H1 (cell line): ENCODE results near the gene HELQ. TPM values are rescaled to one million over a fixed set of nuclear protein-coding genes. Genes with fewer than 3 reads are reported as not detected.

ENCODE experiments used
- ASH2L ChIP-seq: fragments of 200-600, 300-600 bp; sonication (generic); IDR thresholded peaks from one replicate; pipeline ENCODE4 v1.7.1; 2017; ENCODE audit warnings: low read length
- GTF2F1 ChIP-seq: IDR thresholded peaks from 2 replicates; pipeline ENCODE4 v1.6.1; 2012; ENCODE audit warnings: low read depth, low read length, improper control_type of control experiment, borderline replicate concordance
- MAFK ChIP-seq: IDR thresholded peaks from 2 replicates; pipeline ENCODE4 v1.6.1; 2012; ENCODE audit warnings: low read depth, mild to moderate bottlenecking, improper control_type of control experiment, low read length
- PHF8 ChIP-seq: fragments of 200-600 bp; sonication (generic); conservative IDR thresholded peaks from 2 replicates; pipeline ENCODE4 v1.7.1; 2012; ENCODE audit warnings: low read depth, mild to moderate bottlenecking, inconsistent platforms, low read length, moderate library complexity
- POU5F1 ChIP-seq: IDR thresholded peaks from 2 replicates; pipeline ENCODE4 v1.6.1; 2011; ENCODE audit warnings: low read depth, mild to moderate bottlenecking, low read length, moderate library complexity
- RBBP5 ChIP-seq: IDR thresholded peaks from 2 replicates; pipeline ENCODE4 v1.7.1; 2012; ENCODE audit warnings: low read depth, mild to moderate bottlenecking, inconsistent platforms, low read length, moderate library complexity, borderline replicate concordance
- TCF12 ChIP-seq: IDR thresholded peaks from 2 replicates; pipeline ENCODE4 v1.6.1; 2011; ENCODE audit warnings: low read depth, mild to moderate bottlenecking, low read length
- polyA plus RNA-seq, 7 experiments: library from polyadenylated mRNA; depleted of rRNA in 3 of 7; stranded (reverse) in 5 of 7; unstranded in 2 of 7; fragments of >200 nt in 5 of 7; fragments of 200-250 nt in 2 of 7; gene quantifications; 1 replicate in 5 of 7; 2 replicates in 1 of 7; 4 replicates in 1 of 7; pipeline versions ENCODE4 v1.2.1 to v1.2.3, GENCODE V29; 2011 to 2013; ENCODE audit warnings: missing spikeins in 2 of 7, mixed read lengths in 2 of 7
- total RNA-seq: library from RNA; stranded (reverse); fragmentation: NEBNext Ultra II Directional; extraction: Animal tissue kit (Norgen Biotek cat#: 25700); gene quantifications from 2 replicates; pipeline ENCODE4 v1.2.1, GENCODE V29; 2021
- TF ChIP-seq, protein P1 (sequence below), 3 experiments: IDR thresholded peaks; 1 replicate in 2 of 3; 2 replicates in 1 of 3; pipeline versions ENCODE4 v1.5.1 to v1.6.1; 2011; ENCODE audit warnings: low read length in 3 of 3, mild to moderate bottlenecking in 3 of 3, inconsistent platforms in 2 of 3, low read depth in 1 of 3, moderate library complexity in 1 of 3; ENCODE audit not compliant: insufficient read depth in 1 of 3; ENCODE audit errors: control extremely low read depth in 1 of 3
- TF ChIP-seq, protein P2 (sequence below): IDR thresholded peaks from 2 replicates; pipeline ENCODE4 v1.6.1; 2012; ENCODE audit warnings: low read length, inconsistent platforms

Gene HELQ
- total and polyA plus RNA-seq, 2 of the 8 experiments (the other 6 are each of a cell fraction or from before 2014, with no cell fraction given): 4.7 to 9.0 TPM

DNA sequence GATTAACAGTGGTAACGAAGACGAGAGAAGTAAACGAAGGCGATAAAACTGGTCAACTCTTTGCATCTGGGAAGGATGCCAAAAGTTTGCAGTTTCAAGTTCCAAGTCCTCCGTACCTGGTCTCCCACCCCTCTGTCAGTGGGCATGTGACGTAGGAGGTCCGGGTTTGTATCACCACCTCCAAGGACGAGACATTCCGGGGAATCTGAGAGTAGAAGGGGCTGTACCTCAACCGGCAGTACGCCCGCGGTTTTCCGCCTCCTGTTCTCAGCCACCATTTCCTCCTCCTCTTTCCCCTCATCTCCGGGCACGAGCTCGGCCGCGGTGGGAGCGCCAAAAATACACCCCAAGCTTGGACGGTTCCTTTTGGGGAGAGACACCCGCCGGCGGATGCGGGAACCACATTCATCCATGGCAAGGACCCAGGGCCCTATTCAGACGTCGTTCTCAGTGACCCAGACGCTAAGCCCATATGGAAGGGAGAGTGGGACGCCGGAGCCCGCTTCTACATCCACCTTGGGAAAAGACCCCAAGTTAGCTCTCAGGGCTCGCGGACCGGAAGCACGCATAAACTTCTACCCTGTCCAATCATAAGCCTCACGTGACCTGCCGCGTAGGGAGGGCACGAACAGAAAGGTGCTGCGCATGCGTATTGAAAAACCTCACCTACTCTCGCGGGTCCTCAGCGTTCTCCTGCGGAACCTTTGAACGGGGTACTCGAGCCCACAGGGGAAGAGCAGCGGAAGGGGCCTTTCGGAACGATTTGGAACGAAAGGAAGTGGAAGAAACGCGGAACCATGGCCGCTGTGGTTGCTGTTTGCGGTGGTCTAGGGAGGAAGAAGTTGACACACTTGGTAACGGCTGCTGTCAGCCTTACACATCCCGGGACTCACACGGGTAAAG, at the start of gene HELQ, which contains the start of gene MRPS18C (continued):
- TF ChIP-seq, protein P1, sequence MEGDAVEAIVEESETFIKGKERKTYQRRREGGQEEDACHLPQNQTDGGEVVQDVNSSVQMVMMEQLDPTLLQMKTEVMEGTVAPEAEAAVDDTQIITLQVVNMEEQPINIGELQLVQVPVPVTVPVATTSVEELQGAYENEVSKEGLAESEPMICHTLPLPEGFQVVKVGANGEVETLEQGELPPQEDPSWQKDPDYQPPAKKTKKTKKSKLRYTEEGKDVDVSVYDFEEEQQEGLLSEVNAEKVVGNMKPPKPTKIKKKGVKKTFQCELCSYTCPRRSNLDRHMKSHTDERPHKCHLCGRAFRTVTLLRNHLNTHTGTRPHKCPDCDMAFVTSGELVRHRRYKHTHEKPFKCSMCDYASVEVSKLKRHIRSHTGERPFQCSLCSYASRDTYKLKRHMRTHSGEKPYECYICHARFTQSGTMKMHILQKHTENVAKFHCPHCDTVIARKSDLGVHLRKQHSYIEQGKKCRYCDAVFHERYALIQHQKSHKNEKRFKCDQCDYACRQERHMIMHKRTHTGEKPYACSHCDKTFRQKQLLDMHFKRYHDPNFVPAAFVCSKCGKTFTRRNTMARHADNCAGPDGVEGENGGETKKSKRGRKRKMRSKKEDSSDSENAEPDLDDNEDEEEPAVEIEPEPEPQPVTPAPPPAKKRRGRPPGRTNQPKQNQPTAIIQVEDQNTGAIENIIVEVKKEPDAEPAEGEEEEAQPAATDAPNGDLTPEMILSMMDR (IDR thresholded peaks at IDR 0.05; ENCODE audit: control extremely low read depth in 1 of 3, insufficient read depth in 1 of 3, low read depth in 1 of 3, low read length in 3 of 3): peak in 1 of 3 experiments; percentile 33; a peak in 1 of 4 replicates
- TF ChIP-seq GTF2F1 (peak; percentile 71; the same call in 1 of the 2 replicates), ASH2L (peak; percentile 96), TCF12 (0 out of 2 replicates have a peak, but pooled peaks have one; percentile 47), MAFK (no peak), POU5F1 (no peak), PHF8 (peak; percentile 87), RBBP5 (peak; percentile 48; the same call in 1 of the 2 replicates)
- TF ChIP-seq, protein P2, sequence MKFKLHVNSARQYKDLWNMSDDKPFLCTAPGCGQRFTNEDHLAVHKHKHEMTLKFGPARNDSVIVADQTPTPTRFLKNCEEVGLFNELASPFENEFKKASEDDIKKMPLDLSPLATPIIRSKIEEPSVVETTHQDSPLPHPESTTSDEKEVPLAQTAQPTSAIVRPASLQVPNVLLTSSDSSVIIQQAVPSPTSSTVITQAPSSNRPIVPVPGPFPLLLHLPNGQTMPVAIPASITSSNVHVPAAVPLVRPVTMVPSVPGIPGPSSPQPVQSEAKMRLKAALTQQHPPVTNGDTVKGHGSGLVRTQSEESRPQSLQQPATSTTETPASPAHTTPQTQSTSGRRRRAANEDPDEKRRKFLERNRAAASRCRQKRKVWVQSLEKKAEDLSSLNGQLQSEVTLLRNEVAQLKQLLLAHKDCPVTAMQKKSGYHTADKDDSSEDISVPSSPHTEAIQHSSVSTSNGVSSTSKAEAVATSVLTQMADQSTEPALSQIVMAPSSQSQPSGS: no peak
